ENCODE measurements around the gene NPAS2.

Gene NPAS2

GRCh38 chr2:100819370-100820272 lies at the start of gene NPAS2:
Gene NPAS2 (plus strand): TSS chr2:100820139. CDS start chr2:100904755, 84,616 bp downstream.
- DNase-seq: peak; percentile 14 to 67

- DNase-seq: no peak
Observed at GRCh38 chr2:100771125-100771524, 48.8 kb upstream of the NPAS2 start.

- DNase-seq: no peak
Observed at GRCh38 chr2:100773538-100773937, 46.4 kb upstream of the NPAS2 start.

- DNase-seq: no peak
Observed at GRCh38 chr2:100776445-100776844, 43.5 kb upstream of the NPAS2 start.

- DNase-seq: no peak
Observed at GRCh38 chr2:100778637-100779450, 41.1 kb upstream of the NPAS2 start.

GRCh38 chr2:100779908-100780202 lies 40.1 kb upstream of the NPAS2 start:
- DNase-seq: no peak

GRCh38 chr2:100780203-100781008 lies 39.5 kb upstream of the NPAS2 start:
- DNase-seq: peak in 1 of 2 experiments; percentile 29

GRCh38 chr2:100781009-100781325 lies 39.0 kb upstream of the NPAS2 start:
- DNase-seq: no peak

- no peak for DNase-seq
Observed at GRCh38 chr2:100781523-100782379, 38.2 kb upstream of the NPAS2 start.

GRCh38 chr2:100782380-100782878 lies 37.5 kb upstream of the NPAS2 start:
- no peak for DNase-seq

GRCh38 chr2:100783987-100784386 lies 36.0 kb upstream of the NPAS2 start:
- DNase-seq: no peak

GRCh38 chr2:100784681-100785080 lies 35.3 kb upstream of the NPAS2 start:
- no peak for DNase-seq

GRCh38 chr2:100785626-100786296 lies 34.2 kb upstream of the NPAS2 start:
- DNase-seq: no peak

GRCh38 chr2:100786297-100786658 lies 33.7 kb upstream of the NPAS2 start:
- DNase-seq: no peak

GRCh38 chr2:100786985-100787384 lies 33.0 kb upstream of the NPAS2 start:
- DNase-seq: no peak

GRCh38 chr2:100789361-100789760 lies 30.6 kb upstream of the NPAS2 start:
- DNase-seq: no peak

- no peak for DNase-seq
Observed at GRCh38 chr2:100791294-100791935, 28.5 kb upstream of the NPAS2 start.

GRCh38 chr2:100791936-100792308 lies 28.0 kb upstream of the NPAS2 start:
- DNase-seq: no peak

GRCh38 chr2:100793220-100793619 lies 26.7 kb upstream of the NPAS2 start:
- no peak for DNase-seq

- no peak for DNase-seq
Observed at GRCh38 chr2:100793982-100794381, 26.0 kb upstream of the NPAS2 start.

GRCh38 chr2:100796499-100797100 lies 23.3 kb upstream of the NPAS2 start:
- no peak for DNase-seq
